HepG2 (cell line): ENCODE results near the gene ALCAM. TPM values are rescaled to one million over a fixed set of nuclear protein-coding genes. Genes with fewer than 3 reads are reported as not detected.

Source experiments
- ATAC-seq: fragments of 200-7000 bp; cut with Tn5 transposase; 3 replicates; pipeline ENCODE4 v1.9.1; 2020; ENCODE audit warnings: mild to moderate bottlenecking, moderate library complexity
- BruUV-seq: library from RNA; stranded (reverse); fragments of 400-500 nt; replicated peaks from 2 replicates; lab custom pipeline; 2021; lab: Mats Ljungman, UMichigan
- CTCF ChIA-PET: fragments of 300-600 bp; formaldehyde crosslinking; extraction: SDS; loops from one replicate; lab custom pipeline; 2021; ENCODE audit warnings: low total read pairs, inconsistent platforms, low intra/inter-chr PET ratio; lab: Yijun Ruan, JAX
- POLR2A ChIA-PET: fragments of 350-600 bp; sonication (Branson Sonifier 250); formaldehyde crosslinking; loops from one replicate; lab custom pipeline; 2020; ENCODE audit warnings: antibody characterized with exemption, inconsistent platforms; lab: Yijun Ruan, JAX
- DNase-seq: peaks from one replicate; pipeline ENCODE4 v3.0.0-alpha.2; 2015; ENCODE audit warnings: low spot score
- FAIRE-seq: peaks from 3 replicates; lab custom pipeline; 2011; peaks lifted over from hg19 to GRCh38; lab: Jason Lieb, UNC
- H2AFZ ChIP-seq: one replicate; pipeline ENCODE4 v1.6.1; 2011; ENCODE audit warnings: low read length, inconsistent platforms
- H3K27ac ChIP-seq: fragments of 300-600 bp; 3 replicates; pipeline ENCODE4 v1.8.0; 2011; ENCODE audit warnings: mixed run types, mild to moderate bottlenecking, mixed read lengths, low read length, inconsistent platforms; ENCODE audit not compliant: insufficient read depth; ENCODE audit errors: extremely low read length
- H3K27me3 ChIP-seq, 2 experiments: fragments of 200-600 bp in 1 of 2; 2 replicates in 1 of 2; 3 replicates in 1 of 2; pipeline versions ENCODE4 v1.6.0 to v1.8.0; 2011; ENCODE audit warnings: low read length in 2 of 2, mild to moderate bottlenecking in 2 of 2, moderate library complexity in 2 of 2, inconsistent platforms in 1 of 2; ENCODE audit not compliant: insufficient read depth in 2 of 2, control insufficient read depth in 1 of 2
- H3K36me3 ChIP-seq, 2 experiments: fragments of 200-600 bp in 1 of 2; replicated peaks in 1 of 2; 2 replicates in 1 of 2; 3 replicates in 1 of 2; pipeline versions ENCODE4 v1.5.1 to v1.8.0; 2011; ENCODE audit warnings: low read length in 2 of 2, inconsistent platforms in 1 of 2; ENCODE audit not compliant: insufficient read depth in 2 of 2, control insufficient read depth in 1 of 2
- H3K4me1 ChIP-seq: 2 replicates; pipeline ENCODE4 v1.5.1; 2012; ENCODE audit warnings: low read length, inconsistent platforms; ENCODE audit not compliant: insufficient read depth
- H3K4me2 ChIP-seq: 2 replicates; pipeline ENCODE4 v1.6.0; 2011; ENCODE audit warnings: low read depth, low read length, inconsistent platforms
- H3K4me3 ChIP-seq, 3 experiments: fragments of 200-600 bp in 1 of 3; sonication (generic), shearing (Covaris generic) in 1 of 3; replicated peaks in 1 of 3; 2 replicates each; pipeline ENCODE4 v1.5.1; 2011 to 2016; ENCODE audit warnings: low read length in 3 of 3, inconsistent platforms in 2 of 3, low read depth in 2 of 3, mild to moderate bottlenecking in 2 of 3, control low read depth in 1 of 3, mixed read lengths in 1 of 3; ENCODE audit not compliant: insufficient read depth in 1 of 3
- H3K79me2 ChIP-seq: one replicate; pipeline ENCODE4 v1.6.1; 2011; ENCODE audit warnings: low read length, inconsistent platforms; ENCODE audit not compliant: insufficient read depth
- H3K9ac ChIP-seq: 2 replicates; pipeline ENCODE4 v1.6.0; 2011; ENCODE audit warnings: mild to moderate bottlenecking, low read depth, low read length, inconsistent platforms; ENCODE audit not compliant: insufficient read depth
- H3K9me3 ChIP-seq: 2 replicates; pipeline ENCODE4 v1.5.1; 2012; ENCODE audit warnings: mild to moderate bottlenecking, low read length
- H4K20me1 ChIP-seq: 2 replicates; pipeline ENCODE4 v1.6.0; 2011; ENCODE audit warnings: inconsistent platforms, mild to moderate bottlenecking, low read length, moderate library complexity; ENCODE audit not compliant: insufficient read depth
- CREB1 ChIP-seq, 2 experiments: fragments of 450-650 bp in 1 of 2; IDR thresholded peaks; 2 replicates each; pipeline ENCODE4 v1.6.1; 2016 to 2017; ENCODE audit warnings: control low read depth in 1 of 2, mild to moderate bottlenecking in 1 of 2, missing compliant biosample characterization in 1 of 2, missing genetic modification characterization in 1 of 2
- GZF1 ChIP-seq: sonication (generic); formaldehyde crosslinking; IDR thresholded peaks from 2 replicates; pipeline ENCODE4 v1.5.1; 2020; ENCODE audit warnings: mild to moderate bottlenecking, missing genetic modification reagents
- JUN ChIP-seq: sonication (generic); formaldehyde crosslinking; IDR thresholded peaks from 2 replicates; pipeline ENCODE4 v1.4.0; 2020; ENCODE audit warnings: mild to moderate bottlenecking, missing genetic modification reagents
- MED1 ChIP-seq: sonication (generic); formaldehyde crosslinking; IDR thresholded peaks from 2 replicates; pipeline ENCODE4 v1.4.0; 2020; ENCODE audit warnings: missing genetic modification reagents
- TCF7 ChIP-seq: sonication (generic); IDR thresholded peaks from 2 replicates; pipeline ENCODE4 v1.6.1; 2016; ENCODE audit warnings: antibody characterized with exemption, low read depth
- ZKSCAN5 ChIP-seq: sonication (generic); formaldehyde crosslinking; IDR thresholded peaks from 2 replicates; pipeline ENCODE4 v1.5.1; 2020; ENCODE audit warnings: mild to moderate bottlenecking, missing genetic modification reagents
- ZNF343 ChIP-seq: sonication (generic); formaldehyde crosslinking; IDR thresholded peaks from 2 replicates; pipeline ENCODE4 v1.4.0; 2020; ENCODE audit warnings: mild to moderate bottlenecking, missing genetic modification reagents
- ZNF367 ChIP-seq: sonication (generic); formaldehyde crosslinking; IDR thresholded peaks from 2 replicates; pipeline ENCODE4 v1.4.0; 2020; ENCODE audit warnings: missing genetic modification reagents, borderline replicate concordance
- ZNF619 ChIP-seq: sonication (generic); formaldehyde crosslinking; IDR thresholded peaks from 2 replicates; pipeline ENCODE4 v1.4.0; 2020; ENCODE audit warnings: mild to moderate bottlenecking, missing genetic modification reagents
- ZNF720 ChIP-seq: sonication (generic); formaldehyde crosslinking; IDR thresholded peaks from 2 replicates; pipeline ENCODE4 v1.4.0; 2020; ENCODE audit warnings: missing genetic modification reagents
- ZNF749 ChIP-seq: sonication (generic); formaldehyde crosslinking; IDR thresholded peaks from 2 replicates; pipeline ENCODE4 v1.8.0; 2022; ENCODE audit warnings: mild to moderate bottlenecking, missing genetic modification reagents, moderate library complexity, borderline replicate concordance
- WGBS: methylation state at CpG from one replicate; pipeline ENCODE4 v1.1.6; 2017; ENCODE audit warnings: low lambda C conversion rate; 5-methylcytosine and 5-hydroxymethylcytosine counted together
- in situ Hi-C: cut with HindIII; loops from 2 replicates; pipeline ENCODE4 v1.10.0; 2017; ENCODE audit warnings: low pct_unique_long_range_greater_than_20kb; ENCODE audit not compliant: extremely low pct_ligation_motif_present
- intact Hi-C: fragments of 100-400 bp; cut with micrococcal nuclease; formaldehyde crosslinking; loops from one replicate; pipeline ENCODE4 v1.10.0; 2022; ENCODE audit not compliant: unreplicated experiment
- polyA plus RNA-seq, 8 experiments: library from polyadenylated mRNA; depleted of rRNA in 3 of 8; stranded (reverse) in 7 of 8; unstranded in 1 of 8; fragments of >200 nt; fragmentation: Illumina TruSeq in 4 of 8; extraction: Trizol in 4 of 8; gene quantifications; 2 replicates each; pipeline versions ENCODE4 v1.2.1 to v1.2.3, GENCODE V29; 2011 to 2016; ENCODE audit warnings: low read depth in 4 of 8, missing spikeins in 1 of 8, mixed read lengths in 1 of 8; ENCODE audit not compliant: insufficient read depth in 1 of 8
- total RNA-seq, 5 experiments: library from RNA; depleted of rRNA; stranded (reverse); fragments of >200 nt; fragmentation: Illumina TruSeq; extraction: Trizol; gene quantifications; 2 replicates each; pipeline ENCODE4 v1.2.3, GENCODE V29; 2016; ENCODE audit warnings: low read depth in 1 of 5
- TF ChIP-seq, protein P1 (sequence below): sonication (generic); formaldehyde crosslinking; IDR thresholded peaks from 2 replicates; pipeline ENCODE4 v1.4.0; 2020; ENCODE audit warnings: missing genetic modification reagents, borderline replicate concordance

Gene ALCAM
- total and polyA plus RNA-seq, 2 of the 13 experiments (the other 11 are each of a cell fraction or from before 2014, with no cell fraction given): 26.0 to 33.1 TPM

GRCh38 chr3:105483476-105483875 is 116.8 kb downstream of the ALCAM start:
- H3K36me3 ChIP-seq: no peaks in the 10 kb centered on the region
- CTCF ChIA-PET: no interaction called here
- H2AFZ ChIP-seq: no peak overlapping the region
- no peaks in the 10 kb centered on the region for H3K79me2 ChIP-seq
- intact Hi-C loops: no loop called here
- H3K4me2 ChIP-seq: no peak overlapping the region
- no peak overlapping the region for H3K4me3 ChIP-seq
- no peak for DNase-seq
- ATAC-seq: no peak
- H3K9ac ChIP-seq: no peak overlapping the region
- H3K27ac ChIP-seq: no peak overlapping the region
- no peaks in the 10 kb centered on the region; the same call in 1 of the 2 replicates for H3K9me3 ChIP-seq
- H3K27me3 ChIP-seq: no peaks in the 10 kb centered on the region
- H4K20me1 ChIP-seq: no peaks in the 10 kb centered on the region
- no TSS peak for BruUV-seq
- H3K4me1 ChIP-seq: peaks cover 18% of the 10 kb centered on the region
- TF ChIP-seq TCF7: no peak
- no peak for TF ChIP-seq CREB1 (IDR thresholded peaks at IDR 0.05)
- TF ChIP-seq CREB1 (CRISPR knock-in tag; IDR thresholded peaks at IDR 0.05): no peak
- no peak for TF ChIP-seq ZKSCAN5
- no peak for TF ChIP-seq ZNF749
- TF ChIP-seq ZNF619 (CRISPR knock-in tag): no peak
- TF ChIP-seq MED1 (CRISPR knock-in tag): no peak
- no peak for TF ChIP-seq ZNF367 (CRISPR knock-in tag)
- TF ChIP-seq ZNF720 (CRISPR knock-in tag): no peak
- no peak for TF ChIP-seq JUN (CRISPR knock-in tag)
- no peak for TF ChIP-seq GZF1 (CRISPR knock-in tag)
- TF ChIP-seq, protein P1, sequence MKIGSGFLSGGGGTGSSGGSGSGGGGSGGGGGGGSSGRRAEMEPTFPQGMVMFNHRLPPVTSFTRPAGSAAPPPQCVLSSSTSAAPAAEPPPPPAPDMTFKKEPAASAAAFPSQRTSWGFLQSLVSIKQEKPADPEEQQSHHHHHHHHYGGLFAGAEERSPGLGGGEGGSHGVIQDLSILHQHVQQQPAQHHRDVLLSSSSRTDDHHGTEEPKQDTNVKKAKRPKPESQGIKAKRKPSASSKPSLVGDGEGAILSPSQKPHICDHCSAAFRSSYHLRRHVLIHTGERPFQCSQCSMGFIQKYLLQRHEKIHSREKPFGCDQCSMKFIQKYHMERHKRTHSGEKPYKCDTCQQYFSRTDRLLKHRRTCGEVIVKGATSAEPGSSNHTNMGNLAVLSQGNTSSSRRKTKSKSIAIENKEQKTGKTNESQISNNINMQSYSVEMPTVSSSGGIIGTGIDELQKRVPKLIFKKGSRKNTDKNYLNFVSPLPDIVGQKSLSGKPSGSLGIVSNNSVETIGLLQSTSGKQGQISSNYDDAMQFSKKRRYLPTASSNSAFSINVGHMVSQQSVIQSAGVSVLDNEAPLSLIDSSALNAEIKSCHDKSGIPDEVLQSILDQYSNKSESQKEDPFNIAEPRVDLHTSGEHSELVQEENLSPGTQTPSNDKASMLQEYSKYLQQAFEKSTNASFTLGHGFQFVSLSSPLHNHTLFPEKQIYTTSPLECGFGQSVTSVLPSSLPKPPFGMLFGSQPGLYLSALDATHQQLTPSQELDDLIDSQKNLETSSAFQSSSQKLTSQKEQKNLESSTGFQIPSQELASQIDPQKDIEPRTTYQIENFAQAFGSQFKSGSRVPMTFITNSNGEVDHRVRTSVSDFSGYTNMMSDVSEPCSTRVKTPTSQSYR (CRISPR knock-in tag): no peak
- TF ChIP-seq ZNF343 (CRISPR knock-in tag): no peak
- FAIRE-seq: no peak
- POLR2A ChIA-PET: no interaction called here
- in situ Hi-C loops: no loop called here
- WGBS: 97% methylated on average over 1 of the region's 1 CpG
